KOPT-K1 (cell line): ENCODE results near the gene COX8C.

Source experiments
- H3K27ac ChIP-seq: fragments of 200-600 bp; sonication (generic); 2 replicates; pipeline ENCODE4 v1.5.1; 2016; ENCODE audit warnings: antibody characterized with exemption, mild to moderate bottlenecking, low read depth, low read length; ENCODE audit not compliant: poor library complexity, severe bottlenecking
- H3K36me3 ChIP-seq: fragments of 200-600 bp; sonication (generic); 2 replicates; pipeline ENCODE4 v1.5.1; 2017; ENCODE audit warnings: antibody characterized with exemption, mild to moderate bottlenecking, low read length, moderate library complexity; ENCODE audit not compliant: insufficient read depth
- H3K9me3 ChIP-seq: fragments of 200-600 bp; sonication (generic); 2 replicates; pipeline ENCODE4 v1.5.1; 2017; ENCODE audit warnings: antibody characterized with exemption, low read length, mild to moderate bottlenecking; ENCODE audit not compliant: insufficient read depth, poor library complexity, severe bottlenecking

The COX8C gene

GRCh38 chr14:93317210-93317874 is 29.6 kb upstream of the COX8C start:
- Histone ChIP-seq H3K9me3 (no peaks in the 10 kb centered on the region), H3K36me3 (no peaks in the 10 kb centered on the region), H3K27ac (no peak overlapping the region)

DNA sequence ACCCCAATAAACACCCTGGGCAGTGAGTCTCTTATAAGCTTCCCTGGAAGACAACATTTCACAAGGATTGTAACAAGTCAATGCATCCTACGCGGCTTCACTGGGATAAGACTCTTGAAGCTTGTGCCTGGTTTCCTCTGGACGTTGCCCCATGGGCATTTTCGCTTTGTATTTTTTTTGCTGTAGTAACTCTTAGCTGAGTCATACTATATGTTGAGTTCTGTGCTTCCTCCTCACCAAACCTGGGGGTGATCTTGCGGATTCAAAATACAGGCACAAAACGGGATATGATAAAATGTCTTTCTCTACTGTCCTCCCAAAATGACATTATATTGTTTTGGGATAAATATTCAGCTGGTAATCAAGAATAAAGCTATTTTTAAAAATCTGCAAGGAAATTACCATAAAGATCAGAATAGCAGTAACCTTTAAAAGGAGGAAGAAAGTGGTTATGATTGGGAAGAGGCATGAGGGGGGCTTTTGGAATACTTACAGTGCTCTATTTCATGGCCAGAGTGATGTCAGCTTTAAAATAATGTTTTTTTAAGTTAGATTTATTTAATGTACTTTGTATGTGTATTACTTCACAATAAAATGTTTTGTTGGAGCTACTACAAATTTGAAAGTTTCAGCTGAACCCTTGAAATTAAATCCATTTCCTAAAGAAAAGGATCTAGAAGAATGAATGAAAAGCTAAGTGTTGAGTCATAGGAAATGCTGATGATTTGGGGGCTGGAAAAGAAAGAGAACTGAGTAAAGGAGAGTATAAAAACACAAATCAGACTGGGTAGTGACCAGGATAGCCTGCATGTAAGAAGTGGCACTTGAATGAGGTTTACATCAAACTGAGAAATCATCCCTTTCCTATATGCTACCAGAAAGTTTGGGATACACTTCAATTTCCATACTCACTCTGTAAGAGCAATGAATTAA is 28.8 kb upstream of the COX8C start:
- no peaks in the 10 kb centered on the region for H3K9me3 ChIP-seq
- no peaks in the 10 kb centered on the region for H3K36me3 ChIP-seq
- H3K27ac ChIP-seq: no peak overlapping the region

DNA sequence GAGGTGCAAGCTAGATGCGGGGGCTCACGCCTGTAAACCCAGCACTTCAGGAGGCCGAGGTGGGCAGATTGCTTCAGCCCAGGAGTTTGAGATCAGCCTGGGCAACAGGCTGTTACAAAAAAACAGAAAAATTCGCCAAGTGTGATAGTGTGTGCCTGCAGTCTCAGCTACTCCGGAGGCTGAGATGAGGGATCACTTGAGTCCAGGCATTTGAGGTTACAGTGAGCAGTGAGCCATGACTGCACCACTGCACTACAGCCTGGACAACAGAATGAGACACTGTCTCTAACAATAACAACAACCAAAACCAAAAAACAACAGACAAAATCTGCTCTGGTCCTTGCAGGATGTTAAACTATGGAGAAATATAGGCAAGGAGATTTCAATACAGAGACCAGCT is 28.1 kb upstream of the COX8C start:
- no peaks in the 10 kb centered on the region for H3K9me3 ChIP-seq
- no peaks in the 10 kb centered on the region for H3K36me3 ChIP-seq
- no peak overlapping the region for H3K27ac ChIP-seq

GRCh38 chr14:93319494-93319893 is 27.5 kb upstream of the COX8C start:
- no peaks in the 10 kb centered on the region for H3K9me3 ChIP-seq
- no peak overlapping the region for H3K27ac ChIP-seq
- H3K36me3 ChIP-seq: no peaks in the 10 kb centered on the region; the same call in 1 of the 2 replicates

- no peak overlapping the region for H3K27ac ChIP-seq
- no peaks in the 10 kb centered on the region; the same call in 1 of the 2 replicates for H3K36me3 ChIP-seq
- no peaks in the 10 kb centered on the region for H3K9me3 ChIP-seq
Measured at GRCh38 chr14:93319958-93320357, 27.0 kb upstream of the COX8C start.

DNA sequence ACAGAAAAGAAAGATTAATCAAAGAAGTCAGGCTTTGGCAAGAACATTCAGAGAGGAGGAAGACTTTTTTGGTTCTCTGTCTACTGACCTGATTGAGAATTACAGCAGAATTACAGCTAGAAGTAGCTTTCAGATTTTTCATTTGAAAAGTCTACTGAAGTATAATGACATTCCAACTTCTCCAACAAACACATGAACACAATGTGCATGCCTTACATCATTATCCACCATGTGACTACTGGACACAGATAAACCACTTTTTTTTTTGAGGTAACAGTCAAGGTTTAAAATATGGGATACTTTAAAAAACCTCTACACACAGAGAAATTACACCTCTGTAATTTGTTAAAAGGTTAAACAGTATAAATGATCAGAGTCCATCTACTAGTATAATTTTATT is 26.5 kb upstream of the COX8C start:
- Histone ChIP-seq H3K27ac (no peak overlapping the region), H3K36me3 (no peaks in the 10 kb centered on the region; the same call in 1 of the 2 replicates), H3K9me3 (no peaks in the 10 kb centered on the region)

GRCh38 chr14:93322929-93323599 is 23.9 kb upstream of the COX8C start:
- no peak overlapping the region for H3K27ac ChIP-seq
- H3K9me3 ChIP-seq: no peaks in the 10 kb centered on the region
- H3K36me3 ChIP-seq: no peaks in the 10 kb centered on the region; the same call in 1 of the 2 replicates

GRCh38 chr14:93323600-93324174 is 23.3 kb upstream of the COX8C start:
- H3K27ac ChIP-seq: no peak overlapping the region
- H3K9me3 ChIP-seq: no peaks in the 10 kb centered on the region

GRCh38 chr14:93326196-93326595 is 20.8 kb upstream of the COX8C start:
- Histone ChIP-seq H3K27ac (no peak overlapping the region), H3K9me3 (no peaks in the 10 kb centered on the region), H3K36me3 (no peaks in the 10 kb centered on the region; the same call in 1 of the 2 replicates)

More at GRCh38 chr14:93323600-93324174, 23.3 kb upstream of the COX8C start:
- H3K36me3 ChIP-seq: no peaks in the 10 kb centered on the region; the same call in 1 of the 2 replicates

GRCh38 chr14:93328546-93328945 is 18.4 kb upstream of the COX8C start:
- Histone ChIP-seq H3K36me3 (no peaks in the 10 kb centered on the region; the same call in 1 of the 2 replicates), H3K27ac (no peak overlapping the region), H3K9me3 (no peaks in the 10 kb centered on the region)

- H3K27ac ChIP-seq: no peak overlapping the region
- H3K36me3 ChIP-seq: no peaks in the 10 kb centered on the region
Measured at GRCh38 chr14:93329965-93330608, 16.9 kb upstream of the COX8C start.

DNA sequence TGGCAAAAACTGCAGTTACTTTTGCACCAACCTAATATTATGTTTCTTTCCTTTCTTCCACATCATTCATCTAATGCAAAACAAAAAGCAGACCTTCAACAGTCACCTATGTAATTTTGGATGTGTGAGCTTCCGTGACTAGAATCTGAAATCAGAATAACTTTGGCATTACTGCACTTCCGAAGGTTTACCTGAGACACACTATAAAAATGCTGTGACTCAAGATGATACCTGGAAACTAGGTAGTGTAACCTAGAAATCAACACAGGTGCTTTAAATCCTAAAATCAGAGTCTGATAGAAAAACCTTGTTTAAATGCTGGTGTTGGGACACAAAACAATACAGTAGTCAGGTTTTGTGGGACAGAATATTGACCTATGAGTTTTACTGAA is 16.4 kb upstream of the COX8C start:
- Histone ChIP-seq H3K27ac (no peak overlapping the region), H3K9me3 (no peaks in the 10 kb centered on the region), H3K36me3 (no peaks in the 10 kb centered on the region)

More at GRCh38 chr14:93329965-93330608, 16.9 kb upstream of the COX8C start:
- H3K9me3 ChIP-seq: no peaks in the 10 kb centered on the region

DNA sequence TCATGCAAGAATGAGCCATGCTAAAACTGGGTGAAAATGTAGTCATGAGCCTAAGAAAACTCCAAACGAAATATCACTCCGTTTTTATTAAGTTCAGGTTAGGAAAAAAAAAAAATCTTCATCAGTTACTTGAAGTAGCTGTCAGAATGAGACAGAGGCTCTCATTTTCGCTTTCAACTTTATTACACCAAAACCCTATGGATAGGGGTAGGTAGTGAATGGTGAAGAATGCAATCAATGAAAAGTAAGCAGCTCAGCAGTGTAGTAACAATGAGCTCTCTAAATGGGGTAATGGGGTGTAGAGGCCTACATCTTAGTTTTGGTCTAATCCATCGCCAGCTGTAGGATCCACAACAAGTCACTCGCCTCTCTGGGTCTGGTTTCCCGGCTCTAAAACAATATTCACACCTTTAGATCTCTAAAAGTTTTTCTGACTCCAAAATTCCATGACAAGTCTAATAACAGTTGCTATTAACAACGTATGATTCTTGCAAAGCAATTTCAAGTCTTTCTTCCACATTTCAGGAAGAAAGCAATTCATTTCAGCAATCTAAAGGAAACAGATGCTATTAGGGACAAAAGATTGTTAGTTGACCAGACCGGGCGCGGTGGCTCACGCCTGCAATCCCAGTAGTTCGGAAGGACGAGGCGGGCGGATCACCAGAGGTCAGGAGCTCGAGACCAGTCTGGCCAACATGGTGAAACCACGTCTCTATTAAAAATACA is 15.8 kb upstream of the COX8C start:
- Histone ChIP-seq H3K36me3 (no peaks in the 10 kb centered on the region), H3K27ac (no peak overlapping the region), H3K9me3 (no peaks in the 10 kb centered on the region)
